ENCODE data around the gene NID2.

The NID2 gene

DNA sequence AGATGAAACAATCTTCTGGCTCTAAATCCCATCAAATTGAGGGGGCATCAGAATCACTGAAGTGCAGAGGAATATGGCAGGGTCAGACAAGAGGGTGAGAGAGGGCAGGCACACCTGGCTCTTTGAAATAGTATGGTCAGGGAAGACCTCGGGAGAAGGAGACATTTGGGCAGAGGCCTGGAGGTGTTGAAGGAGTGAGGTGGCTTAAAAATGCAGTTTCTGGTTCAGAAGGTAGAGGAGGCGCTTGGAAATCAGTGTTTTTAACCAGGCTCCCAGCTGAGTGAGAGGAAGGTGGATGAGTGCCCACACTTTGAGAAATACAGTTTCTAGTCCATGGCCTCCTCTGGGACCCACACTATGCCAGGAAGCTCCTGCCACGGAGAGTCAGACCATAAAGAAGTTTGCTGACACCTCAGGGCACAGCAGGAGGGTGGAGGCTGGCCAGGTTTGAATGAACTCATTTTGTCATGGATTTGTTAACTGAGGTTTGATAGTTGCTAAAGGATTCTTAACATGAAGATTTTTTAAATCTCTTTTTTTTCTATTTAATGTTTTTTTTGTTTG is 20.1 kb downstream of the NID2 start:
- Histone ChIP-seq H2AK5ac (ENCODE audit: low read depth, low read length) (no peak overlapping the region), H3K79me1 (ENCODE audit: low read depth, low read length) (no peaks in the 10 kb centered on the region), H3K23ac (ENCODE audit: low read depth, low read length, poor library complexity) (no peak overlapping the region), H3K4me2 (ENCODE audit: insufficient read depth, low read length, poor library complexity, severe bottlenecking) (no peak overlapping the region), H3K4me3 (ENCODE audit: low read length in 2 of 2) (no peak overlapping the region), H4K91ac (ENCODE audit: low read depth, low read length, poor library complexity) (no peak overlapping the region), H4K8ac (ENCODE audit: low read depth, low read length) (no peak overlapping the region), H3K18ac (ENCODE audit: low read length) (no peak overlapping the region), H2AFZ (ENCODE audit: low read length) (no peak overlapping the region), H3K36me3 (replicated peaks in 1 of 2; ENCODE audit: control insufficient read depth in 2 of 2, insufficient read depth in 2 of 2, low read length in 2 of 2) (peaks cover 0 to 14% of the 10 kb centered on the region in 2 donors), H3K27me3 (ENCODE audit: control insufficient read depth in 3 of 3, insufficient read depth in 3 of 3, low read depth in 1 of 3, low read length in 3 of 3) (no peaks in the 10 kb centered on the region), H2BK12ac (ENCODE audit: low read length) (no peak overlapping the region), H3K4ac (ENCODE audit: low read length) (no peak overlapping the region), H3K27ac (replicated peaks; ENCODE audit: low read length) (no peak overlapping the region), H2BK15ac (ENCODE audit: low read length) (no peak overlapping the region), H3K14ac (ENCODE audit: low read length) (no peak overlapping the region), H3K4me1 (ENCODE audit: control insufficient read depth in 2 of 2, insufficient read depth in 1 of 2, low read depth in 1 of 2, low read length in 2 of 2) (peaks cover 2 to 9% of the 10 kb centered on the region in 2 donors), H2BK5ac (ENCODE audit: low read length) (no peak overlapping the region), H2BK120ac (ENCODE audit: low read depth, low read length) (no peak overlapping the region), H3K9ac (ENCODE audit: low read depth, low read length, poor library complexity) (no peak overlapping the region), H3K9me3 (replicated peaks in 1 of 2; ENCODE audit: control insufficient read depth in 2 of 2, insufficient read depth in 1 of 2, low read depth in 1 of 2, low read length in 2 of 2) (no peaks in the 10 kb centered on the region)
- no peak for DNase-seq (ENCODE audit: low spot score)
- WGBS, 2 donors (ENCODE audit: extremely low coverage in 2 of 2, insufficient read length in 2 of 2, insufficient replicate concordance in 1 of 2), result no CpG with 5 or more reads among the region's 3 CpGs

DNA sequence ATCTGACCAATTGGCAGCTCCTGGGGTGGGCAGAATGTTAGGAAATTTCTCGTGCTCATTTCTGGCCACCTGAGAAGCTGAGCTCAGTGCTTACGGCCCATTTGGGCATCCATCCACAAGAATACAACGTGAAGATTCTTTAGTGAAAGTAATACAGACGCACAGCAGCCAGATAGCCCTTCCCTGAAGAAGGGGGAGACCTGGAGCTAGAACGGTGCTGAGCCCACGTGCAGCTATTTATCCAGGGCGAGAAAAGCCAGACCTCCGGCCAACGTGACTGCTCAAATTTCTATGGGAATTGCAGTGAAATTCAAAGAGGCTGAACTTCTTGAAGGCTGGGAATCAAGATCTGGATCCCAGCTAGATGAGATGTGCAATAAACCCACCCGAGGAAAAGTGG is 20.7 kb downstream of the NID2 start:
- Histone ChIP-seq H3K27me3 (ENCODE audit: control insufficient read depth in 3 of 3, insufficient read depth in 3 of 3, low read depth in 1 of 3, low read length in 3 of 3) (no peaks in the 10 kb centered on the region), H2AK5ac (ENCODE audit: low read depth, low read length) (no peak overlapping the region), H4K91ac (ENCODE audit: low read depth, low read length, poor library complexity) (no peak overlapping the region), H3K4me2 (ENCODE audit: insufficient read depth, low read length, poor library complexity, severe bottlenecking) (no peak overlapping the region), H2BK15ac (ENCODE audit: low read length) (no peak overlapping the region), H2BK120ac (ENCODE audit: low read depth, low read length) (no peak overlapping the region), H3K27ac (replicated peaks; ENCODE audit: low read length) (no peak overlapping the region), H3K23ac (ENCODE audit: low read depth, low read length, poor library complexity) (no peak overlapping the region), H3K79me1 (ENCODE audit: low read depth, low read length) (no peaks in the 10 kb centered on the region), H3K9me3 (replicated peaks in 1 of 2; ENCODE audit: control insufficient read depth in 2 of 2, insufficient read depth in 1 of 2, low read depth in 1 of 2, low read length in 2 of 2) (no peaks in the 10 kb centered on the region), H3K9ac (ENCODE audit: low read depth, low read length, poor library complexity) (no peak overlapping the region), H3K4ac (ENCODE audit: low read length) (no peak overlapping the region), H2BK12ac (ENCODE audit: low read length) (no peak overlapping the region), H3K18ac (ENCODE audit: low read length) (no peak overlapping the region), H3K36me3 (replicated peaks in 1 of 2; ENCODE audit: control insufficient read depth in 2 of 2, insufficient read depth in 2 of 2, low read length in 2 of 2) (peaks cover 0 to 8% of the 10 kb centered on the region in 2 donors), H3K4me1 (ENCODE audit: control insufficient read depth in 2 of 2, insufficient read depth in 1 of 2, low read depth in 1 of 2, low read length in 2 of 2) (peaks cover 2 to 9% of the 10 kb centered on the region in 2 donors), H4K8ac (ENCODE audit: low read depth, low read length) (no peak overlapping the region), H3K14ac (ENCODE audit: low read length) (no peak overlapping the region), H2BK5ac (ENCODE audit: low read length) (no peak overlapping the region), H2AFZ (ENCODE audit: low read length) (no peak overlapping the region), H3K4me3 (ENCODE audit: low read length in 2 of 2) (no peak overlapping the region)
- DNase-seq (ENCODE audit: low spot score), result no peak
- WGBS, 2 donors (ENCODE audit: extremely low coverage in 2 of 2, insufficient read length in 2 of 2, insufficient replicate concordance in 1 of 2), result no CpG with 5 or more reads among the region's 10 CpGs

DNA sequence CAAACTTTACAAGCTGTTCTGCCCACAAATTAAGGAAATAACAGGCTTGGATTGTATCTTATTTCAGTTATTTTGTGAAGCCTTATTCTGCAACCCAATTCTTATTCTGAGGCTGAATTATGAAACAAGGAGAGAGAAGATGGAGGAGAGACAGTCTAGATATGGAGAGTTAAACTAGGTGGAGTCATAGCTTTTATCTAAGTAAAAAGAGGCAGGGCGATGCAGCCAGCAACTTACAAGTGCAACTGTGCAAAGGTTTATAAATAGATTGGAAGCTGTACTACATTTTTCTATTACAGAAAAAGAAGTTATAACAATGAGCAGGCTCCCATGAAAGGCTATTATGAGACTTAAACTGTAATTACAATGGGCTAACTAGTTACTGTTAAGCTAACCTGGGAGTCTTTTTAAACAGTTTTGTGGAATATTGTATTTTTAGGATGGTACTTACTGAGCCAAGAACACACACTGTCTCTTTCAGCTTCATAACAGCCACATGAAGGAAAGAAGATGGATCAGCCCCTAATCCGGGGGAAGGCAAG is 22.4 kb downstream of the NID2 start:
- H3K79me1 ChIP-seq (ENCODE audit: low read depth, low read length), result no peaks in the 10 kb centered on the region
- H3K9ac ChIP-seq (ENCODE audit: low read depth, low read length, poor library complexity), result no peak overlapping the region
- H3K23ac ChIP-seq (ENCODE audit: low read depth, low read length, poor library complexity), result no peak overlapping the region
- H2BK15ac ChIP-seq (ENCODE audit: low read length), result no peak overlapping the region
- DNase-seq (ENCODE audit: low spot score), result no peak
- no peak overlapping the region for H3K4ac ChIP-seq (ENCODE audit: low read length)
- H3K9me3 ChIP-seq (replicated peaks in 1 of 2; ENCODE audit: control insufficient read depth in 2 of 2, insufficient read depth in 1 of 2, low read depth in 1 of 2, low read length in 2 of 2), result no peaks in the 10 kb centered on the region
- H3K4me2 ChIP-seq (ENCODE audit: insufficient read depth, low read length, poor library complexity, severe bottlenecking), result no peak overlapping the region
- no peaks in the 10 kb centered on the region for H3K27me3 ChIP-seq (ENCODE audit: control insufficient read depth in 3 of 3, insufficient read depth in 3 of 3, low read depth in 1 of 3, low read length in 3 of 3)
- no peak overlapping the region for H2BK5ac ChIP-seq (ENCODE audit: low read length)
- no peak overlapping the region for H3K4me3 ChIP-seq (ENCODE audit: low read length in 2 of 2)
- no peak overlapping the region for H3K14ac ChIP-seq (ENCODE audit: low read length)
- H4K91ac ChIP-seq (ENCODE audit: low read depth, low read length, poor library complexity), result no peak overlapping the region
- H3K18ac ChIP-seq (ENCODE audit: low read length), result no peak overlapping the region
- peaks cover 1 to 9% of the 10 kb centered on the region in 2 donors for H3K36me3 ChIP-seq (replicated peaks in 1 of 2; ENCODE audit: control insufficient read depth in 2 of 2, insufficient read depth in 2 of 2, low read length in 2 of 2)
- no peak overlapping the region for H3K27ac ChIP-seq (replicated peaks; ENCODE audit: low read length)
- H2AFZ ChIP-seq (ENCODE audit: low read length), result no peak overlapping the region
- WGBS, 2 donors (ENCODE audit: extremely low coverage in 2 of 2, insufficient read length in 2 of 2, insufficient replicate concordance in 1 of 2), result no CpG with 5 or more reads among the region's 2 CpGs
- no peak overlapping the region for H2BK12ac ChIP-seq (ENCODE audit: low read length)
- no peak overlapping the region for H4K8ac ChIP-seq (ENCODE audit: low read depth, low read length)
- H2BK120ac ChIP-seq (ENCODE audit: low read depth, low read length), result no peak overlapping the region
- no peak overlapping the region for H2AK5ac ChIP-seq (ENCODE audit: low read depth, low read length)
- H3K4me1 ChIP-seq (ENCODE audit: control insufficient read depth in 2 of 2, insufficient read depth in 1 of 2, low read depth in 1 of 2, low read length in 2 of 2), result peaks cover 0 to 2% of the 10 kb centered on the region in 2 donors

DNA sequence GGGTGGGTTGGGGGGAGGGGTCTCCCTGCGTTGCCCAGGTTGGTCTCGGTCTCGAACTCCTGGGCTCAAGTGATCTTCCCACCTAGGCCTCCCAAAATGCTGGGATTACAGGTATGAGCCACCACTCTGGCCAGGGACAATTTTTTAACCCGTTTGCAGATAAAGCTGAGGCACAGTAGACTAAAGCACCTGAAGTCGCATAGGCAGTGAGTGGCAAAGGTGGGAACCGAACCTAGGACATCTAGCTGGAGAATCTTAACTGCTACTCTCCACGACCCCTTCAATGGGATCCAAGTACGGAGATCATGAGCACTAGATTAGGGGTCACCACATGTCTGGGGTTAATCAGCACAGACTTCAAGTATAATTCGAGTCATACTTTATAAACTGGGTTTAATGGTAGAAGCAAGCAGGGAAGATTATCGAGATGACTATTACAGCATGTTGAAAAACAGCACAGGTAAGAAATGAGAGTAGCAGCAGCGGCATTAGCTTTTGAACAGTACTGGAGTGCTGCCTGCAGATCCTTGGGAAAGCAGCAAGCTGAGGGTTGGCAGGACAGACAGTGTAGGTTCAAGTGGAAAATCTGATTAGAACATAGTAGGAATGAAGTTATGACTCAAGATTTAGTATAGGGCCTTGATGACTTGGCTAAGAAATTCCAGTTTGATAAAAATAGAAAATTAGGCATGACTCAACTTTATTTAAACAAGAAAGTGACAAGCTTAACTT is 23.9 kb downstream of the NID2 start:
- no peak overlapping the region for H2BK5ac ChIP-seq (ENCODE audit: low read length)
- H2BK120ac ChIP-seq (ENCODE audit: low read depth, low read length), result no peak overlapping the region
- no peak for DNase-seq (ENCODE audit: low spot score)
- no CpG with 5 or more reads among the region's 11 CpGs for WGBS, 2 donors (ENCODE audit: extremely low coverage in 2 of 2, insufficient read length in 2 of 2, insufficient replicate concordance in 1 of 2)
- no peak overlapping the region for H2AK5ac ChIP-seq (ENCODE audit: low read depth, low read length)
- no peak overlapping the region for H3K9ac ChIP-seq (ENCODE audit: low read depth, low read length, poor library complexity)
- no peak overlapping the region for H2BK12ac ChIP-seq (ENCODE audit: low read length)
- no peak overlapping the region for H2BK15ac ChIP-seq (ENCODE audit: low read length)
- no peak overlapping the region for H3K27ac ChIP-seq (replicated peaks; ENCODE audit: low read length)
- no peak overlapping the region for H3K18ac ChIP-seq (ENCODE audit: low read length)
- H4K8ac ChIP-seq (ENCODE audit: low read depth, low read length), result no peak overlapping the region
- no peak overlapping the region for H3K4me2 ChIP-seq (ENCODE audit: insufficient read depth, low read length, poor library complexity, severe bottlenecking)
- no peak overlapping the region for H3K14ac ChIP-seq (ENCODE audit: low read length)
- H3K23ac ChIP-seq (ENCODE audit: low read depth, low read length, poor library complexity), result no peak overlapping the region
- H3K4me1 ChIP-seq (ENCODE audit: control insufficient read depth in 2 of 2, insufficient read depth in 1 of 2, low read depth in 1 of 2, low read length in 2 of 2), result no peaks in the 10 kb centered on the region
- H3K4ac ChIP-seq (ENCODE audit: low read length), result no peak overlapping the region
- no peak overlapping the region for H2AFZ ChIP-seq (ENCODE audit: low read length)
- no peak overlapping the region for H3K4me3 ChIP-seq (ENCODE audit: low read length in 2 of 2)
- no peaks in the 10 kb centered on the region for H3K27me3 ChIP-seq (ENCODE audit: control insufficient read depth in 3 of 3, insufficient read depth in 3 of 3, low read depth in 1 of 3, low read length in 3 of 3)
- H3K36me3 ChIP-seq (replicated peaks in 1 of 2; ENCODE audit: control insufficient read depth in 2 of 2, insufficient read depth in 2 of 2, low read length in 2 of 2), result peaks cover 1 to 24% of the 10 kb centered on the region in 2 donors
- H3K9me3 ChIP-seq (replicated peaks in 1 of 2; ENCODE audit: control insufficient read depth in 2 of 2, insufficient read depth in 1 of 2, low read depth in 1 of 2, low read length in 2 of 2), result no peaks in the 10 kb centered on the region
- no peak overlapping the region for H4K91ac ChIP-seq (ENCODE audit: low read depth, low read length, poor library complexity)
- H3K79me1 ChIP-seq (ENCODE audit: low read depth, low read length), result no peaks in the 10 kb centered on the region

All from neuronal stem cell (in vitro differentiated cells).